HFF-Myc (cell line): Measurements from ENCODE around the gene MLF1.

ENCODE experiments used
- DNase-seq: peaks from one replicate; pipeline ENCODE4 v3.0.0-alpha.2; 2011; ENCODE audit warnings: low read depth; ENCODE audit errors: extremely low read depth
- H3K4me3 ChIP-seq: replicated peaks from 2 replicates; pipeline ENCODE4 v1.5.1; 2011; ENCODE audit warnings: low read depth, mild to moderate bottlenecking, control low read depth, low read length
- TF ChIP-seq, protein P1 (sequence below): IDR thresholded peaks from 2 replicates; pipeline ENCODE4 v1.5.1; 2012; ENCODE audit warnings: mild to moderate bottlenecking, low read depth, low read length, control low read depth; ENCODE audit errors: missing control alignments

Gene MLF1

DNA sequence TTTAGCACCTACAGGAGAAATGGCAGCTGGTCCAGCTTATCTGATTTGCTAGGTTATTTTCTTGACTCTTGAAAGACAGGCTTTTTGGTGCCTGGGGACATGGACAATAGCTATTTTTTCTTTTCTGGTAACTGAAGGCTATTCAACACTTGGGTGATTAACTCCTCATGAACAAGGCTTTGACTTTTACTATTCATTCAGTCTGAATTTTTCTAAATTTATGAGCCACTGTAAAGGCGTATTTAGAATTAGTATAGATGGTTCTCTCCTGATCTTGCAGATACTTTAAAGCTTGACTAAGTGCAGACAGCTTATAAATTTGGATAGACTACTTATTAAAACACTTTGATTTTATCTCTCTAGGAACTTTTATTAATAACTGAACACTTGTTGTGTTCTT is 54.9 kb downstream of the MLF1 start:
- TF ChIP-seq, protein P1, sequence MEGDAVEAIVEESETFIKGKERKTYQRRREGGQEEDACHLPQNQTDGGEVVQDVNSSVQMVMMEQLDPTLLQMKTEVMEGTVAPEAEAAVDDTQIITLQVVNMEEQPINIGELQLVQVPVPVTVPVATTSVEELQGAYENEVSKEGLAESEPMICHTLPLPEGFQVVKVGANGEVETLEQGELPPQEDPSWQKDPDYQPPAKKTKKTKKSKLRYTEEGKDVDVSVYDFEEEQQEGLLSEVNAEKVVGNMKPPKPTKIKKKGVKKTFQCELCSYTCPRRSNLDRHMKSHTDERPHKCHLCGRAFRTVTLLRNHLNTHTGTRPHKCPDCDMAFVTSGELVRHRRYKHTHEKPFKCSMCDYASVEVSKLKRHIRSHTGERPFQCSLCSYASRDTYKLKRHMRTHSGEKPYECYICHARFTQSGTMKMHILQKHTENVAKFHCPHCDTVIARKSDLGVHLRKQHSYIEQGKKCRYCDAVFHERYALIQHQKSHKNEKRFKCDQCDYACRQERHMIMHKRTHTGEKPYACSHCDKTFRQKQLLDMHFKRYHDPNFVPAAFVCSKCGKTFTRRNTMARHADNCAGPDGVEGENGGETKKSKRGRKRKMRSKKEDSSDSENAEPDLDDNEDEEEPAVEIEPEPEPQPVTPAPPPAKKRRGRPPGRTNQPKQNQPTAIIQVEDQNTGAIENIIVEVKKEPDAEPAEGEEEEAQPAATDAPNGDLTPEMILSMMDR: no peak
- H3K4me3 ChIP-seq: no peak overlapping the region
- no peak for DNase-seq

- TF ChIP-seq, protein P1: no peak
- no peak overlapping the region for H3K4me3 ChIP-seq
- DNase-seq: no peak
Measured at GRCh38 chr3:158631981-158632380, 61.0 kb downstream of the MLF1 start.

GRCh38 chr3:158640646-158641045 is 69.7 kb downstream of the MLF1 start:
- no peak for DNase-seq
- H3K4me3 ChIP-seq: no peak overlapping the region
- TF ChIP-seq, protein P1: no peak

DNA sequence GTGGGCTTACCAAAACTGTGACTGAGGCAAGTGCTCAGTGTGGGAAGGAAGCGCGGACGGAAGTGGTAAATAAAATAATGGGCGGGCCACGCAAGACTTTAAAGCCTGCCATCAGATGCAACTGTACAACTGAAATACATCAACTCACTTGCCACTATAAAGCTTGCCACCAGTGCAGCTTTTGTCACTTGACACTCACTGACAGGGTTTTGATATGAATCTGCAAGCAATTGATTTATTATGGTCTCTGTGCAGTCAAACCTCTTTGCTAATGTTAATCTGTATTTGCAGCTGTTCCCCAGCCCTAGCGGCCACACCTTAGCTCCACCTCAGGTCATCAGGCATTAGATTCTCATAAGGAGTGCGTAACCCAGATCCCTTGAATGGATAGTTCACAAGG is 71.0 kb downstream of the MLF1 start:
- TF ChIP-seq, protein P1: no peak
- no peak for DNase-seq
- H3K4me3 ChIP-seq: no peak overlapping the region

DNA sequence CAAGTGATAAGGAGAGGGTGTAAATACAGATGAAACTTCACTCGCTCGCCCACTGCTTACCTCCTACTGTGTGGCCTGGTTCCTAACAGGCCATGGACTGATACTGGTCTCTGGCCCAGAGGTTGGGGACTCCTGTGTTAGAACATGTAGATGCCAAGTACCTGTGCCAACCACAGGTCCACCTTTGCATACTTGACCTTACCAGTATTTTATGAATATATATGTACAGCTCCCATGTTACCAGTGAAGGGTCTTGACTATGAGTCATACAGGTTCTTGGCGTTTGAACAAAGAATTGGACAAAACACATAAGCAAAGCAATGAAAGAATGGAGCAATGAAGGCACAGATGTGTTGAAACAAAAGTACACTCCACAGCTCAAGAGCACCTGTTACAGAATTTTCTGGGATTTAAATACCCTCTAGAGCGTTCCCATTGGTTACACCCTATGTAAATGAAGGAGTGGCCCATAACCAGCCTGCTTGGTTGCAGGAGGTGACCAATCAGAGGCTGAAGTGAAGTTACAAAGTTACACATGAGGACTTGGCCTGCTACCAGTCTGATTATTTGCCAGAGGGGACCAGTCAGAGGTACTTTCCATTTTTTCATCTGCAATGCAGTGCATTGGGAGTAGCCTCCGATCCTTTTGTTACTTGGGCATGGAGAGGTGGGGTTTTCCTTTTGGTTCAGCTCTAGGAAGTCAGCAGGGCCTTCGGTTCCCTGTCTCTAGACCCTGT is 71.6 kb downstream of the MLF1 start:
- TF ChIP-seq, protein P1: no peak
- no peak overlapping the region for H3K4me3 ChIP-seq
- no peak for DNase-seq

GRCh38 chr3:158644345-158644908 is 73.4 kb downstream of the MLF1 start, which contains the start of gene GFM1:
Gene GFM1, plus strand, starts transcription at chr3:158644527. Its CDS starts 108 bp downstream, at chr3:158644635.
- TF ChIP-seq, protein P1: peak; percentile 82
- H3K4me3 ChIP-seq: peak within 1 kb of the TSS; percentile 72
- peak; percentile 88 for DNase-seq
